GM20000 (cell line): ENCODE results near the gene HAUS3.

ENCODE experiments used
- DNase-seq: peaks from one replicate; pipeline ENCODE4 v3.0.0; 2012; ENCODE audit warnings: low spot score
- CTCF ChIP-seq: IDR thresholded peaks from 2 replicates; pipeline ENCODE4 v1.5.1; 2012; ENCODE audit warnings: mild to moderate bottlenecking, control low read depth; ENCODE audit errors: extremely low read depth, missing control alignments

The HAUS3 gene

GRCh38 chr4:2265113-2266110 is 23.5 kb upstream of the HAUS3 start:
- DNase-seq = no peak
- no peak for TF ChIP-seq CTCF

DNA sequence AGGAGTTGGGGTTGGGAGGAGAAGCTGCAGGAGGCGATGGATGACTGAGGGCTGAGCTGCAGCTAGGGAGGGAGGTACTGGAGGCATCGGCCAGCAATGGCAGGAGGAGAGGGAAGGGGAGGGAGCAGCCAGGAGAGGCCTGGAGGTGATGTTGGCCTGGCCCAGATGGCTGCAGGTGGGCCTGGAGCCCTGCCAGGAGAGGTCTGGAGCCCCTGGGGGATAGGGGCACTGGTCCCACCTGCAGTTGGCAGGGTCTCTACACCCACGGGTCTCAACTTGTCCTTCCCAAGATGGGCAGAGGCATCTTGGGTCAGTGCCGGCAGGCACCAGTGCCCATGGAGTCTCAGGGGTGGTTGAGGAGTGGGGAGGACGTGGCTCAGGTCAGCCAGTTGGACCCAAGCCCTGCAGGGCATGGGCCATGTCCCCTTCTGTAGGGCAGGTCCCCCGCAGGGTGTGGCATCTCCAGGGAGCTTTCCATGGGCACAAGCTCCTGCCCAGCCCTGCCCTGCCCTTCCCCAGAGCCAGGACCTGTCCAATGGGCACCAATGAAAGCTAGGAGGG is 22.6 kb upstream of the HAUS3 start:
- no peak for DNase-seq
- no peak for TF ChIP-seq CTCF

GRCh38 chr4:2263926-2264321 is 22.0 kb upstream of the HAUS3 start:
- TF ChIP-seq CTCF = no peak
- DNase-seq = no peak

GRCh38 chr4:2262944-2263250 is 21.0 kb upstream of the HAUS3 start:
- no peak for TF ChIP-seq CTCF

DNA sequence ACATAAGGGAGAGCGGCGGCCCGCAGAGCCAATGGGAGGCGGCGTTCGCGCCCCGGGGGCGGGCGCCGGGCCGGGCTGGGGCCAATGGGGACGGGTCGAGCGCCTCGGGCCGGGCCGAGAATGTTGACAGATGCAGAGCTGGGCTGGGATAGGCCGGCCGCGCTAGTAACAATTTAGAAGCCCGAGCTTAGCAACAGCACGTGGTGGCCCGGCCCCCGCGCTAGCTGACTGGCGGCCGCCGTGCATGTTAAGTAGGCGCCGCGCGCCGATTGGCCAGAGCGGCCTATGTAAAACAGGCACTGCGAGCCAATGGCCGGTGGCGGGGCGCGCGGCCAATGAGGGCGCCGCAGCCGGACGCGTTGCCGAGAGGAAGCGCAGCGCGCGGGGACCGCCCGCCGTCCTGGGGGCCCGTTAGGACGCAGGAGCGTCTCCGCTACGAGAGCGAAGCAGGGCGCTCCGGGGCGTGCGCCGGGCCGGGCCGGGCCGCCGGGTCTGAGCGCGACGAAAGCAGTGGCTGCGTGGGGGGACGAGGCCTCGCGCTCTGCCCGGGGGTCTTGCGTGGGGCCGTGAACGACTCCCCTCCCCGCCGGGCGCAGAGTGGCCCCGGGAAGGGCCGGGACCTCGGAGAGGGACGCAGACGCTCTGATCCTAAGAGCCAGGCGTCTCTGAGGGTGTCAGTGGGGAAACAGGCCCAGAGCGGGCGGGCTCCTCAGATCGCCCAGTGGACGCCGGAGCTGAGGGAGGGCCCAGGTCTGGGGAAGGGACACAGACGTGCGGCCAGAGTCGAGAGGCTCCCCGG is 20.4 kb upstream of the HAUS3 start:
- no peak for TF ChIP-seq CTCF
- peak; percentile 99 for DNase-seq

More at GRCh38 chr4:2262944-2263250, 21.0 kb upstream of the HAUS3 start:
- no peak for DNase-seq

DNA sequence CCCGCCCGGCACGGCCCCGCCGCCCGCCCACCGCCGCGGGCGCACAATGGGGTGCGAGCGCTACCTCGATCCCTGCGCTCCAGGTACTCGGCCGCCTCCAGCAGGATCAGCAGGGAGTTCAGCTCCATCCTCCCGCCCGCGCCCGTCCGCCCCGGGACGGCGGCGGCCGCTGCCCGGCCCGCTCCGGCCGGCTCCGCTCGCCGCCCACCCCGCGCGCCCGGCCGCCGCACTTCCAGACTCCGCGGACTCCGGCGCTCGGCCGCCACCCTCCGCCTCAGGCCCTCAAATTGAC is 19.9 kb upstream of the HAUS3 start, which contains the start of gene MXD4:
Gene MXD4 (minus strand): TSS at position 257 of the 292 bp plus-strand sequence. CDS start 129 bp downstream, at position 128.
- no peak for DNase-seq
- no peak for TF ChIP-seq CTCF
